Subcutaneous adipose tissue (tissue), 4 donors: Measurements from ENCODE around the gene MEMO1. TPM values are rescaled to one million over a fixed set of nuclear protein-coding genes. Genes with fewer than 3 reads are reported as not detected.

Experiments used
- total RNA-seq, 4 donors: library from RNA; depleted of rRNA; stranded (reverse); fragments of >200 nt; gene quantifications; one replicate each; pipeline ENCODE4 v1.1.0, GENCODE V29; 2016
- TF ChIP-seq, protein P1 (sequence below): fragments of 450-650 bp; IDR thresholded peaks from one replicate; pipeline ENCODE4 v1.5.1; 2016; ENCODE audit warnings: low read depth, mild to moderate bottlenecking, control low read depth, antibody characterized with exemption, moderate library complexity

Gene MEMO1
- total RNA-seq, 4 donors from 2014 or later: 14.7 to 32.8 (median 25.4) TPM

GRCh38 chr2:31973665-31974064 lies 37.1 kb downstream of the MEMO1 start:
- TF ChIP-seq, protein P1, sequence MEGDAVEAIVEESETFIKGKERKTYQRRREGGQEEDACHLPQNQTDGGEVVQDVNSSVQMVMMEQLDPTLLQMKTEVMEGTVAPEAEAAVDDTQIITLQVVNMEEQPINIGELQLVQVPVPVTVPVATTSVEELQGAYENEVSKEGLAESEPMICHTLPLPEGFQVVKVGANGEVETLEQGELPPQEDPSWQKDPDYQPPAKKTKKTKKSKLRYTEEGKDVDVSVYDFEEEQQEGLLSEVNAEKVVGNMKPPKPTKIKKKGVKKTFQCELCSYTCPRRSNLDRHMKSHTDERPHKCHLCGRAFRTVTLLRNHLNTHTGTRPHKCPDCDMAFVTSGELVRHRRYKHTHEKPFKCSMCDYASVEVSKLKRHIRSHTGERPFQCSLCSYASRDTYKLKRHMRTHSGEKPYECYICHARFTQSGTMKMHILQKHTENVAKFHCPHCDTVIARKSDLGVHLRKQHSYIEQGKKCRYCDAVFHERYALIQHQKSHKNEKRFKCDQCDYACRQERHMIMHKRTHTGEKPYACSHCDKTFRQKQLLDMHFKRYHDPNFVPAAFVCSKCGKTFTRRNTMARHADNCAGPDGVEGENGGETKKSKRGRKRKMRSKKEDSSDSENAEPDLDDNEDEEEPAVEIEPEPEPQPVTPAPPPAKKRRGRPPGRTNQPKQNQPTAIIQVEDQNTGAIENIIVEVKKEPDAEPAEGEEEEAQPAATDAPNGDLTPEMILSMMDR: no peak

- TF ChIP-seq, protein P1: no peak
These were observed 38.7 kb downstream of the MEMO1 start for GRCh38 chr2:31972059-31972458.

DNA sequence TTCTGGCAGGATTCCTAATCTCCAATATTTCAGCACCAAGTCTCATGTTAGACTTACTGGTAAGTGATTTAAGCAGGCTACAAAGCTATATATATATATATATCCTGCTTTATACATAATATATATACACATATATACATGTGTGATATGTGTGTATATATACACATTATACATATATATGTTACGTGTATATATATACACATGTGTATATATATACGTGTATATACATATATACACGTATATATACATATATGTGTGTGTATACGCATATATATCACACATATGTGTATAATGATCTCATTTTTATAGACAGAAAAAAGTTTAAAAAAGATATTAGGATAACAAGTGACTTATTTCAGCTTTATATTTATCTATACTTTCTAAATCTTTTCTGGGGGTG lies 41.6 kb downstream of the MEMO1 start:
- TF ChIP-seq, protein P1: no peak

GRCh38 chr2:31967790-31968189 lies 43.0 kb downstream of the MEMO1 start:
- TF ChIP-seq, protein P1: no peak

GRCh38 chr2:31965094-31965493 lies 45.7 kb downstream of the MEMO1 start:
- TF ChIP-seq, protein P1: no peak

GRCh38 chr2:31962757-31963361 lies 47.9 kb downstream of the MEMO1 start:
- TF ChIP-seq, protein P1: no peak

GRCh38 chr2:31958140-31958717 lies 52.6 kb downstream of the MEMO1 start:
- TF ChIP-seq, protein P1: no peak
